NCI-H1048 (cell line): Measurements from ENCODE around the gene CACNA2D3.
A peak's percentile ranks its signal among the peaks of the same experiment; 100 is the strongest.

Experiments
- DNase-seq: peaks from one replicate; lab custom pipeline; 2025; lab: John Stamatoyannopoulos, UW

The CACNA2D3 gene

DNA sequence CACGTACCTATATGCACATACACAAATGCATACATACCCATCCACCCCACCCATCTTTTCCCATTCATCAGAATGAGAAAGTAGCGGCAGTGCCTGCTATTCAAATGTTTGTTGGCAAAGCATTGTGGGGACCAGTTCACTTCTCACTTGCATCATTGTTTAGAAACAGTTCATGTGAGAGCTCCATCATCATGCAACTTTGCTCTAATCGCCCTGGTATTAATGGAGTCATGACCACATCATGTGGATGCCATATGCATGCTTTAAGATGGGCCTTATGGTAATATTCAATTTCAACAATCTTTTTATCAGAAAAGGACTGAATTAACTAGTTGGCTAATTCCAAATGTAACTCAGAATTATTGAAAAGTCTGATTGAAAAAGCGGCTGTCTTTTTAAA lies 725.0 kb downstream of the CACNA2D3 start:
- DNase-seq: no peak

DNA sequence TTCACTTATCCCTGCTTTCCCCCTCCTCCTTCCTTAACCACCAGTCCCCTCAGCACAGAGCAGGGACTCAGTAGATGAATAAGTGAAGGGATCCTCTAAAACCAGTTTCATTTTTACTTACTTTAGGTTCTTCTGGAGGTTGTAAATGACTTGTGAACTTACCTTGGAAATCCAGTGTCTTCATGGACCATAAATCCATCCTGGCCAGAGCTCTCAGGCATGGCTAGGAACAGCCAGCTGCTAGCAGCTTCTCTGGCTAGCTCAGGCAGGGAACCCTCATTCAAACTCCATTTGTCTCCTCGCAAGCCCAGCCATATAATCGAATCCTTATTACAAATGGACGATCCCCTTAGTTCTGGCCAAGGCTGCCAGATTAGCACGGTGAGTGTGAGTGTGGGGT lies 727.0 kb downstream of the CACNA2D3 start:
- DNase-seq: no peak

DNA sequence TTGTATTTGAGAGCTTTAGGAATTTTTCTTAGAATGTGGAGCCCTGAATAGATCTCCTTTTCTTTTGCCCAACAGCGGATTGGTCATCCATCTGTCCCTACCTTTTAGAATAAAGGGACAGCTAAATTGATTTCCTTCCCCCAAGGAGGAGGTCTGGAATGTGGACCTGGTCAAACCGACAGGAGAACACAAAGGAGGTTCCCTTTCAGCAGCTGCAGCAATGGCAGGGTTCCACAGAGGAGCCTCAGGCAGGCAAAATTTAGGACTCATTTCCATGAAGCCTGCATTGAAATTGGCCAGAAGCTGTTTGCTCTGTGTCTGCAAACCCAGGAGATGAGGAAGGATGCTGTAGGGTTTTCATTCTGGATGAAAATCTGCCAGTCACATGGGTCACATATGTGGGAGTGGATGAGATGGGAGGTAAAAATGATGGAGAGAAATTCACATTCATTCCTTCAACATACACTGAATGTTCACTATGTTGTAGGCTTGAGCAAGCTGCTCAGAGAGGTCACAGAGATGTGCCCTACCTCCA lies 728.2 kb downstream of the CACNA2D3 start:
- DNase-seq: no peak

DNA sequence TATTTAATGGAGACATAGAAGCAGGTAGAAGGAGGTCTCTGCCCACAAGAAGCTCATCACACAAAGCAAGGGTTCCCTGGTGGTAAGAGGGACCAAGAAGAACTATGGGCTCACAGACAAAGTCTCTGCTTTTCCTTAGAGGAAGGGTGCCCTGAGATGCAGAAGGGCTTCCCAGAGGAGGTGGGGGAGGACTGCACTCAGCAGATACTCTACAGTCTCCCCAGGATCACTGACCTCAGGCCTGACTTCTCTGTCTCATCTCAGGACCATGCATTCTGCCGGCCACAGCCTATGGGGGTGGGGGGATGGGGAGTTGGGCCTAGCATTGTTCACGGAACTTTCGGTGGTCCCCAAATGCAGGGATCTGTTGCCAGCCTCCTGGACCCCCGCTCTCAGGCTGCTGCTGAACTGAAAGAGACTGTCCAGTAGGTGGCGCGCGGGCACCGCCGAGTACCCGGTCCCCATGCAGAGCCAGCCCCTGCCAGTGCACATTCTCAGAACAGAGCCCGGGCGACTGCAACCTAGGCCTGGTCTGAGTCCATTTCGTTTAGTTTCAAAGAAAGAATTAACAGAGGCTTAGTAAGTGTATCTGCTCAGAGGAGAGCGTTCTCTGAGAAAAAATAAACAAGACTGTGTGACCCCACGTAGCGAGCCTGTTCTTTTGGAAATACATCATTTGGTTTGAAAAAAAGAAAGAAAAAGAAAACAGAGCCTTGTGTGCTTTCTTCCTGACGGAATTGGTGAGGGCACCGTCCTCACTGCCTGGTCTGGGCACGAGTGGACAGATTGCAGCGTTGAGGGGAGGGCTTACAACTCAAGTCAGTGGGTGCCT lies 731.4 kb downstream of the CACNA2D3 start:
- DNase-seq: peak; percentile 35

DNA sequence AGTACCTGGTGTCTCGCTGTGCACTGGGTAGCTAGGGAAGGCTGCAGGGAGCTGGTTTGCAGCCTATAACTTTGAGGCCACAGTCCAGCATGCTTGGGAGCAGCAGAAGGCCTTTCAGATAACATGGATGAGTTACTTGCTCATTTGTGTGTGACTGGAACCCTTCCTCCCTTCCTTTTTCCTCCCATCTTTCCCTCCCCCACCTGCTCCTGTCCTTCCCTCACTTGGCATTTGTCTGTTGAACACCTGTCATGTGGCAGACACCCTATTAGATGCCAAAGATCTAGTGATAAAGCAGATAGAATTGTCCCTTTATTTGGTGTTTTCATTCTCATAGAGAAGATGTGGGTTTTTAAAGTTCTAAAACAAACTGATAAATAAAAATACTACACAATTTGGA lies 733.9 kb downstream of the CACNA2D3 start:
- no peak for DNase-seq

DNA sequence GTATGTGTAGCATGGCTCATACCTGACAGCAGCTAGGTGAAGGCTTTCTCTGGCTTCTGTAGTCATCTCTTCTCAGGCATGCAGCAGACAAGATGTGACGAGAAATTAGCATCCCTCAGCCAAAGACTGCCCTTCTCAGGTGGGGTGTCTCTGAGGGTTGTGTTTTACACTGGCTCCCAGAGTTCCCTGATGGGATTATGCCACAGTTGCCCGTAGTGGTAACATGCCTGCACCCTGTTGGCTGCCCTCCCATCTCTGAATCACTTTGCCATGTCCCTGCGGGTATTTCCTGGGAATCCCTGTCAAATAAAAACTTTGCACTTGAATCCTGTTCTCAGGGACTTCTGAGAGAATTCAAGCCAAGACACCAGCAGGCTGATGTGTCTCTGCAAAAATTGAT lies 735.0 kb downstream of the CACNA2D3 start:
- DNase-seq: no peak

DNA sequence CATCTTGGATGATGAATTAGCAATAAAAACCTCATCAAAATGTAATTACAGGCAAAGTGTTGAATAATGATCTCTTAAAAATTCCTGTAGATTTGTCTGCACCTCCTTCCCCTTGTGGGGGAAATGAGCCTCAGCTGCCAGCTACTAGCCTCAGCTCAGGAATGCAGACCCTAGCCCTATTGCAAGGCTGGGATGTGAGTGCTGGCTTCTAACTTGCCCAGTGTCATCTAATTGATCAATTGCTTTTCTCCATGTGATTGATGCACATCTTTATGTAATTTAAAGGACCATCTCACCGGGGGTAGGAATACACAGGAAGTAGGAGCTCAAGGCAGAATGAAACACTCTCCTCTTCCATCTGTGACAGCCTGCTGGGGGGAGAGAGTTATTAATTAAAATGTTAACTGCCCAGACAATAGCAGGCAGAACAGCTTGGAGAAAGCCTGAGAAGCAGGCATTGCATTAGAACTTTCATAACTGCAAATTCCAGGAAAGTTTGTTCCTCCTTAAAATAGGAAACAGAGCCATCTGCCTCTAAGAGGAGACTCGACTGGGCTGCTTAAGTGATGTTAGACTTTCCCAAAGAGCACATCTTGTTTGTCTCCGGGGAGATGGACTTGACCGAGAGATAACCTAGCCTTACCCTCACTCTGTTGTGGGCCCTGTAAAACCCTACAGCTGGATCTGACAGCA lies 735.9 kb downstream of the CACNA2D3 start:
- no peak for DNase-seq

DNA sequence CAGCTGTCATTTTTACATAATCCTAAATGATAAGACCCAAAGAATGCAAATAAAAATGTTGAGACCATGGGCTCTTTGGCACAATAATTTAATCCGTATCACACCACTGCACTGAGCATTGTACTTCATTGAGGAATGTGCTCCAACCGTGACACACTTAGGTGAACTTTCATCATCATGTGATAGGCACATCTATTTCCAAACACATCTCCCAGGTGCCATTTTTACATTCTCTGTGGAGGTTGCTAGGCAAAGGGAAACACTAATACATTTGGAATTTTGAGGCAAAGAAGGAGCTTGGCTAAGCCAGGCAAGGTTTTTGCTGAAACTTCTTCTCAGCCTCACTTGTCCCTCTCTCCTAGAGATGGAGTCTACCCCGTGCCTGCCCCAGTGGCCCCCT lies 736.8 kb downstream of the CACNA2D3 start:
- DNase-seq: no peak

DNA sequence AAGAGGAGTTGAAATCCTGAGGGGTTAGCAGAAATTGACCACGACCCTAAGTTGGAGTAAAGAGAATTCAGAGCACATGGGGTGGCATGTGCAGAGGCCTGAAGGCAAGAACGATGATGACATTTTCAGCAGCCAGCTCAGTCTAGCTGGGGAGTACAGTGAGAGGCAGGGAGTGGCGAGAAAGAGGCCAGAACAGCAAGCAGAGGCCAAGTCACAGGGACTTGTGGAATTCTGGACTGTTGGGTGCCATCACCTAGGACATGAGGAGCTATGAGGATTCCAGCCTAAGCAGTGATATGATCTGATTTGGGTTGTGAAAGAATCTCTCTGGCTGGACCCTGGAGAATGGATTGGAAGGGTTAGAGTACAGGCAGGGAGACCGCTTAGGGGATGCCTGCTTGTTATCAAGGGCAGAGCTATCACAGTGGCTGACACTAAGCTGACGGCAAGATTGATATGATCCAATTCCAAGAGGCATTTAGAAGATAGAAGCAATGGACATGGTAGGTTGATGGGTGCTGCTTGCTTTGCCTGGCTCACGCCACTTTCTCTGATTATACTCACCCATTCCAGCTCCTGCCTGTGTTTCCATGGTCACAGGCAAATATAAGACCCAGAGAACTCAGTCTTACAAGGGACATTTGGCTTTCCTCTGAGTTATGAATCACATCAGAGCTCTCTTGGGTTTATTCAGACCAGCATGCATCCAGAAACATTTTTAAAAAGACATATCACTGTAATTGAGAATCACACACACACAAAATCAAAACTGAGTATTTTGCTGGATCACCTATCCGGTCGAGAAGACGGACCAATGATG lies 739.1 kb downstream of the CACNA2D3 start:
- DNase-seq: no peak

DNA sequence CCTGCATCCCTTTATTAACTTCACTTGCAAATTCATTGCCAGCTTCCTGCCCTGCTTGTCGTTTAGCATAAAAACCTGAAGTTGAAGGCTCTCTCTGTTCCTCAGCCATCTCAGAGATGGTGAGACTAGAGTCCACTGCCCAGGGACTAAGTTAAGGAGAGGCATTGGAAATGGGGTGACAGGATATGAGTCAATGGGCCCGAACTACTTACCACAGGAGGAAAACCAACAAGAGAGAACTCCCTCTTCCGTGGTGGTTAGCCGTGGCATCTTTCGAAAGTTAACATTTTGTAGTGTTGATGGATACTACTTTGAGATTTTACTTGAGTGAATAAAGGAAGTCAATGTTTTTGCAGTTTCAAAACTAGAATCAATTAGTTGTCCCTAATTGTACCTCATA lies 740.2 kb downstream of the CACNA2D3 start:
- no peak for DNase-seq

DNA sequence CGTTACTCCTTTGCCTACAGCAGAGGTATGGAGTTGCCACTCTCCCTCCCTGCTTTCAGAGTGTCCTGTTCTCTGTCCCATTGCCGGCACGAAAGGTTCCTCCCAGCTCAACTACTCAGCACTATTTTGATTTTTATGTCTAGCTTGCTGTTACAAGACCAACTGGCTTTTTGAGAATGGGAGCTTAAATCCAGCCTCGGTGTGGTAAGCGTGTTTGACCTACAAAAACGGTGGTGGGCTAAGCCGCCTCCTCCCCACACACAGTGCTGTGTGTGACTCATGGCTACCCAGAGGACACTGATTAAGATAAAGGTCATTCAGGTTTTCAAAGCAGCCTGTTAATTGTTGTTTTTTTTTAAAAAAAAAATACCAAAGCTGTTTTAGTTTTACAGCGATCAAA lies 741.0 kb downstream of the CACNA2D3 start:
- DNase-seq: no peak

DNA sequence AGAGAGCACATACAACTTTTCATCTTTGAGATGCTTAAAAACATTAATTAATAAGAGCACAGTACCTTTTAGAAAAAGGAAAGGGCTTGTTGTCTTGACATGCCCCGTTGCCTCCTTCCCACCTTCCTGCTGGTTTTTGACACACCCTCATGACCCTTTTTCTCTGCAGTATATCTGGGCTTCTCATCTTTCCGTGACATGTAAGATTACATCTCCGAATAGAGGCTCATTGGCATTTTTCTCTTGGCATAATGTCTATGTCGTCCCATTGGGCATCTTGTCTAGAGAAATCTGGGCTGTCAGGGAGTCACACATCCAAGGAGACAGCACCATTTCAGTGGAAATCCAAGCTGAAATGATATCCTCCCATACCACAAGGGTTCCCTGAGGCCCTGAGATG lies 741.4 kb downstream of the CACNA2D3 start:
- DNase-seq: no peak

DNA sequence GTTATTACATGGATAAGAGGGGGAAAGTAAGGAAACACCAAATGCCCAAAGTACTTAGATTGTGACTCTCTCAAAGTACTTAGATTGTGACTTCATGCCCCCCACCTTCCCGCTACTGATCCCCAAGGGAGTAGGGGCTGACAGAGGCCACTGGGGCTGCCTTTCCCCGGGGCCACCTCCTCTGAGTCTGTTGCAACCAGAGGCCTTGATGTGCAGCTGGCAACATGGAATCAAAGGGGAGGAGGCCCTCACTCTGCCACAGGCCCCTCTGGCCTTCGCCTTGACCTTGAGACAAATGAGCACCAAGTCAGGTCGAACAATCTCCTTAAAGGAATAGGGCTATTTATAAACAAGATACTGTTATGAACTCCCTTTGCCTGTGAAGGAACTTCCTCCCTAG lies 743.0 kb downstream of the CACNA2D3 start:
- DNase-seq: no peak

DNA sequence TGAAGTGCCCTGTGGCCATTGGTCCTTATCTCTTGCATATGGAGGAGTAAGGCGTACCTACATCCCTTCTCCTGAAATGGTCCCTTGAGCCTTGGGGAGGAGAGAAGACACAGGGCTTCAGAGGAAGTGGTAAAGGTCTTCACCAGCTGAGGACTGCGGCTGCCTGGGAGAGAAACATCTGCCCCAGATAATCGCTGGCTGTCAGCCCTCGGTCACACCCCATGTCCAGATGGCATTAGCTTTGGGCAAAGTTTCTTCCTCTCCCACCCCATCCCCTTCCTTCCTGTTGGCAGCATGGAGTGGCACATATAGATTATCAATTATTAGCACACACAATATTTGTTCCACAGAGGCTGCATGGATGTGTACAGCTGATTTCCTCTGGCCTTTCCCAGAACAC lies 743.9 kb downstream of the CACNA2D3 start:
- no peak for DNase-seq

DNA sequence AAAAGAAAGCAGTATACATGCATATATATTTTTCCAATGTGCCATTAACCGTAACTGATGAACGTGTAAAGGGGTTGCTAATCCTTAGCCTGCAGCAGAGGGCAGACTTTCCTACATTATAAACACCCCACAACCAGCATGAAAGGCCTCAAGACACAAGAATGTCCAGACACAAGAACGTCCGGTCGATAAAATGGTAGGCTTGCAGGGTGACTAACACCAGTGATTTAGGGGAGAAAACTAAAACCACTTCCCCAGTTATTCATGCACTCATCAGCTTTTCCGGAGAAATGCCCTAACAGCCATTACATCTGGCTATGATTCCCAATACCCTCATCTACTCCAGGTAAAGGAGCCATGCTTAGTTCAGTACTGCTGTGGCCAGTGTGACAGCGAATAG lies 748.1 kb downstream of the CACNA2D3 start:
- no peak for DNase-seq

DNA sequence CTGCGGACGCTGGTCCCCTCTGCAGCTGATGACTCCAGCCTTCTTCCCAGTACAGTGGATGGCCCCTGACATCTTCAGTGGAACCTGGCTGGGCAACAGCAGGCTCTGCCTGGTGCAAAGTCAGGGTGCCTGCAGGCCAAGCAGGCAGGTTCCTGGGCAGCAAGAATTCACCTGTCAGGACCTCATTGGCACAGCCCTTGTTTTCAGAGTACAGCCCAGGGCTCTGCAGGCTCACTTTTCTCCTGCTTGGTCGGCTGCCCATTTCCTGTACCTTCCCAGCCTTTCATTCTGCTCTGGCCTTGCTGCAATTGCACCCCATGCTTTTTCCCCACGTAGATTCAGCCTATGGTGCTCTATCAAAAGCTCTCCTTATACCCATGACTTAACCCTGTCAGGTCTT lies 749.5 kb downstream of the CACNA2D3 start:
- DNase-seq: no peak

DNA sequence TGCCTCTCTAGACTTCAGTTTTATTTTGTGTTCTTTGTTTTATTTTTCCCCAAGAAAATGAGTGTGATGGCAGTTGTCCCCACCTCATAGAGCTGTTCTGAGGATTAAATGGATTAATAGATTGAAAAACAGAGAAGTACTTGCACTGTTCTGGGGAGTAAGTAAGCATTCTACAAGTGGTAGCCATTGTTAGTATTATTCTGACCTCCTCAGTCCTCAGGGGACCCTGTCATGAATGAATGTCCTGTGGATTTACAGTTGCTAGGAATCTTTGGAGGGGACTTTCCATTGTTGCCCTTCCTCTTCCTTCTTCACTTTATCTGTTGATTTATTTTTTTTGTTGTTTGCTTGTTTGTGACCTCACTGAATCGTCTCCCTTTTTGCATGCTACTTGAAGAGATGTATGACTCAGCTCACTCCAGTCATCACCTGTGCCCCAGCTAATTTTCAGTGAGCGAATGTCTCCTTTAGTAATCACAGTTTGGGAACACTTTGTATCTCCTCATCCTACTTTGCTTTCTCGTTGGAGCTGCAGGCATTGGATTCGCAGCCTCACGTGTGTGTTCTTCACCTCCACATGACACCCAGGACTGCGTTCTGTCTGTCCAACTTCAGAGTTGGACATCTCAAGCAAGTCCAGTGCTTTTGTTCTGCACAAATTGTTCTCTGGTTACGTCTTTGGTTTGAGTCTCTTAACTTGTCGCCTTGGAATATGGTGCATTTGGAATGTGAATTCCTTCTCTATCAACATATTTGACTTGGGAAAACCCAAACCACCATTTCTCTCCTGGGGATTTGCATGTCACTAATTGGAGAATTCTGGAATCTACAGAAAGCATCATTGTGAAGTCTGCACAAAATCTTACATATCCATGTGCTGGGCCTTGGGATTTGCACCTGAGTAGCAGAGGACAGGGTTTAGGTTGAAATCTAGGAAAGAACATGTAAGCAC lies 751.0 kb downstream of the CACNA2D3 start:
- no peak for DNase-seq

DNA sequence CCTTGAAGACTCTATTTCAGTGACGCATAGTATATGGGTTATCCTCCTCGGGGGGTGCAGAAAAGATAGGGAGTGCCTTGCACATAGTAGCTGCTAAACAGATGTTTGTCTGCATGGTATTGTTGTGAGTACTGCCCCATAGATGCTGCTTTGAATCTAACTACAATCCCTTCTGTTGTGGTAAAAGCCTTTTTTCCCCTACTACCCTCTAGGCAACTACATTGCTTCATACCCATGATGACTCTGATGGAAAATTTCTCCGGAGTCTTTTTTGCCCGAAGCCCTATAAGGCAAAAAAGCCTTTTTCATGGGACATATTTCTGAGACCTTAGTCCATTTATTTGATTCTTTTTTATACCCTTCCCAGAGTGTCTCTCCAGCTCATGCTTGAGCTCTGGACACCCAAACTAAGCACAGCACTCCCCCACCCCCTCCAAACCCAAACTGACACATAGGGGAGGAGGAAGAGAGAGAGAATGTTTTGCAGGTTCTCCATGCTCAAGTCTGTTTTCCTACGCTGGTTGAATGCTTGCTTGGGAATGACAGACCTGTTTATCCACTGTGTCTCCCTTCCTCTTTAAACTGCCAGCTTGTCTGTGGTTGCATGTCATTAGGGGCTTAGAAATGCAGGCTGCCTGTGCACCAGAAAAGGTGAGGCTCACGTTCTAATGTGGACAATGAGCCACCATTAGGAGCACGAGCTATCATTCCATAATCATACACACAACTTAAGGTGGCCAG lies 752.6 kb downstream of the CACNA2D3 start:
- no peak for DNase-seq

DNA sequence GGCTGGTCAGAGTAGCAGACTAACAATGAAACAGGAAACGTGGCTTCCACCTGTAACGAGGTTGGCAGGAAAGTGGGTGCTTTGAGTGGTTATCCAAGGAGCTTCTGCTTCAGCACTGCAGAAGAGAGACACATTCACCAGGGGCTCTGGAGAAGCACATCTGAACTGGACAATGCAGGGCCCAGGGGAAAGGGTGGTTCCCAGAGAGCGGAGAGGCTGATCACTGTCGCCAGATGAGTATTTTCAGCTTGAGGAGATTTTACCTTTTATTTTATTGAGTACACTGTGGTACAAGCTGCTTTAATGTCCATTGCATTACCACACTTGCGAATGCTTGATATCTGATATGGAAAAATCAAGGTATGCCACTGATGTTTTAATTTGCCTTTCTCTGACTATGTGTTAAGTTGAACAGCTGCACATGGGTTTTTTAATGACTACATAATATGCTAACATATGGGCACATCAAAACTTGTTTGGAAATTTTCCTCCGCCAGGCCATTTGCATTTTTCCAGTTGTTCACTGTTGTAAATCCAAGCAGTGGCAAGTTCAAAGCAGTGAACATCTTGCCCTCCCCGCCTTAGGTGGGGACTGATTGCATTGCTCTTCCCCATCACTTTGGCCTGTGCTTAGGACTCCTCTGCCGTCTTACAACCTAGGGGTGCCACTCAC lies 753.4 kb downstream of the CACNA2D3 start:
- no peak for DNase-seq

DNA sequence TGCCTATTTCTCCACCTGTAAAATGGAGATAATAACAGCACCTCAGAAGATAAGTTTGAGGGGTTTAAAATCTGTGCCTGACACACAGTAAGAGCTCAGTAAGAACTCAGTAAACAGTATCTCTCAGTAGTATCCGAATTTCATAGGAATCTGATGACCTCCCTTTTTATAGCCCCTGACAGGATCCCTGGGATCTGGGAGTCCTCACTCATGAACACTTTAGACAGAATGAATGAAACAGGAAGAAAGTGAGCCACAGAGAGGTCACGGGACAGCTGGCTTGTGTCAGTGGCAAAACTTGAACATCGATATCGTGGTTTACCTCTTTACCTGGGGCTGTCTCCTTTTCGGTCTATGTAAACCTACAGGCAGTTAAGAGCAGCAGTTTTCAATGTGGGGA lies 754.3 kb downstream of the CACNA2D3 start:
- DNase-seq: no peak
